Measurements from ENCODE around the gene ZNF736.
"Not testable (repeated sequence)": the region's sequence is repeated elsewhere in the genome, so short reads cannot be mapped to it uniquely, and the experiment has no call there.

The ZNF736 gene

GRCh38 chr7:64314566-64314965 lies 805 bp downstream of the ZNF736 start:
- Histone ChIP-seq H3K4me3 (ENCODE audit: low read depth, low read length) (peak overlapping the region; percentile 59; the same call in 1 of the 2 replicates), H3K27me3 (ENCODE audit: control insufficient read depth, insufficient read depth, low read length) (no peaks in the 10 kb centered on the region), H3K9me3 (ENCODE audit: control insufficient read depth, insufficient read depth, low read depth, low read length) (peaks cover 65% of the 10 kb centered on the region), H3K36me3 (ENCODE audit: control insufficient read depth, insufficient read depth, low read length) (no peaks in the 10 kb centered on the region), H3K9ac (ENCODE audit: low read length) (no peak overlapping the region), H3K27ac (ENCODE audit: low read depth, low read length) (no peak overlapping the region), H3K4me1 (ENCODE audit: control insufficient read depth, insufficient read depth, low read length) (no peaks in the 10 kb centered on the region)

GRCh38 chr7:64316031-64316742 lies 2.4 kb downstream of the ZNF736 start:
- not testable (repeated sequence) for H3K9ac ChIP-seq (ENCODE audit: low read length); H3K27ac ChIP-seq (ENCODE audit: low read depth, low read length); H3K36me3 ChIP-seq (ENCODE audit: control insufficient read depth, insufficient read depth, low read length); H3K4me3 ChIP-seq (ENCODE audit: low read depth, low read length); H3K4me1 ChIP-seq (ENCODE audit: control insufficient read depth, insufficient read depth, low read length); H3K27me3 ChIP-seq (ENCODE audit: control insufficient read depth, insufficient read depth, low read length)
- H3K9me3 ChIP-seq (ENCODE audit: control insufficient read depth, insufficient read depth, low read depth, low read length), result peaks cover 59% of the 10 kb centered on the region

- peaks cover 39% of the 10 kb centered on the region for H3K9me3 ChIP-seq (ENCODE audit: control insufficient read depth, insufficient read depth, low read depth, low read length)
- no peak overlapping the region for H3K27ac ChIP-seq (ENCODE audit: low read depth, low read length)
- no peak overlapping the region for H3K4me3 ChIP-seq (ENCODE audit: low read depth, low read length)
- H3K36me3 ChIP-seq (ENCODE audit: control insufficient read depth, insufficient read depth, low read length), result no peaks in the 10 kb centered on the region
- H3K27me3 ChIP-seq (ENCODE audit: control insufficient read depth, insufficient read depth, low read length), result no peaks in the 10 kb centered on the region
- H3K9ac ChIP-seq (ENCODE audit: low read length), result no peak overlapping the region
- H3K4me1 ChIP-seq (ENCODE audit: control insufficient read depth, insufficient read depth, low read length), result no peaks in the 10 kb centered on the region
Measured at GRCh38 chr7:64320547-64321513, 7.1 kb downstream of the ZNF736 start.

- not testable (repeated sequence) for H3K9ac ChIP-seq (ENCODE audit: low read length); H3K27ac ChIP-seq (ENCODE audit: low read depth, low read length); H3K4me1 ChIP-seq (ENCODE audit: control insufficient read depth, insufficient read depth, low read length); H3K27me3 ChIP-seq (ENCODE audit: control insufficient read depth, insufficient read depth, low read length); H3K36me3 ChIP-seq (ENCODE audit: control insufficient read depth, insufficient read depth, low read length); H3K4me3 ChIP-seq (ENCODE audit: low read depth, low read length)
- peaks cover 37% of the 10 kb centered on the region for H3K9me3 ChIP-seq (ENCODE audit: control insufficient read depth, insufficient read depth, low read depth, low read length)
Measured at GRCh38 chr7:64324166-64324565, 10.4 kb downstream of the ZNF736 start.

- H3K4me1 ChIP-seq (ENCODE audit: control insufficient read depth, insufficient read depth, low read length); H3K36me3 ChIP-seq (ENCODE audit: control insufficient read depth, insufficient read depth, low read length); H3K4me3 ChIP-seq (ENCODE audit: low read depth, low read length); H3K27ac ChIP-seq (ENCODE audit: low read depth, low read length); H3K9ac ChIP-seq (ENCODE audit: low read length); H3K27me3 ChIP-seq (ENCODE audit: control insufficient read depth, insufficient read depth, low read length): not testable (repeated sequence)
- peaks cover 84% of the 10 kb centered on the region for H3K9me3 ChIP-seq (ENCODE audit: control insufficient read depth, insufficient read depth, low read depth, low read length)
Measured at GRCh38 chr7:64348713-64349210, 35.0 kb downstream of the ZNF736 start.

- H3K9me3 ChIP-seq (ENCODE audit: control insufficient read depth, insufficient read depth, low read depth, low read length), result peaks cover 72% of the 10 kb centered on the region
Measured at GRCh38 chr7:64359543-64359942, 45.8 kb downstream of the ZNF736 start.

GRCh38 chr7:64371116-64371515 lies 57.4 kb downstream of the ZNF736 start:
- no peaks in the 10 kb centered on the region for H3K4me1 ChIP-seq (ENCODE audit: control insufficient read depth, insufficient read depth, low read length)
- H3K36me3 ChIP-seq (ENCODE audit: control insufficient read depth, insufficient read depth, low read length), result no peaks in the 10 kb centered on the region
- no peak overlapping the region for H3K9ac ChIP-seq (ENCODE audit: low read length)
- no peak overlapping the region for H3K27ac ChIP-seq (ENCODE audit: low read depth, low read length)
- no peaks in the 10 kb centered on the region for H3K27me3 ChIP-seq (ENCODE audit: control insufficient read depth, insufficient read depth, low read length)
- no peak overlapping the region for H3K4me3 ChIP-seq (ENCODE audit: low read depth, low read length)
- peaks cover 93% of the 10 kb centered on the region for H3K9me3 ChIP-seq (ENCODE audit: control insufficient read depth, insufficient read depth, low read depth, low read length)

More at GRCh38 chr7:64359543-64359942, 45.8 kb downstream of the ZNF736 start:
- H3K4me1 ChIP-seq (ENCODE audit: control insufficient read depth, insufficient read depth, low read length), result no peaks in the 10 kb centered on the region
- H3K4me3 ChIP-seq (ENCODE audit: low read depth, low read length), result no peak overlapping the region
- no peak overlapping the region for H3K9ac ChIP-seq (ENCODE audit: low read length)
- H3K27me3 ChIP-seq (ENCODE audit: control insufficient read depth, insufficient read depth, low read length), result no peaks in the 10 kb centered on the region
- no peaks in the 10 kb centered on the region for H3K36me3 ChIP-seq (ENCODE audit: control insufficient read depth, insufficient read depth, low read length)
- H3K27ac ChIP-seq (ENCODE audit: low read depth, low read length), result no peak overlapping the region

GRCh38 chr7:64373017-64373416 lies 59.3 kb downstream of the ZNF736 start:
- H3K27ac ChIP-seq (ENCODE audit: low read depth, low read length), result no peak overlapping the region
- no peaks in the 10 kb centered on the region for H3K27me3 ChIP-seq (ENCODE audit: control insufficient read depth, insufficient read depth, low read length)
- no peak overlapping the region for H3K4me3 ChIP-seq (ENCODE audit: low read depth, low read length)
- H3K4me1 ChIP-seq (ENCODE audit: control insufficient read depth, insufficient read depth, low read length), result no peaks in the 10 kb centered on the region
- H3K9me3 ChIP-seq (ENCODE audit: control insufficient read depth, insufficient read depth, low read depth, low read length), result peaks cover 96% of the 10 kb centered on the region
- H3K9ac ChIP-seq (ENCODE audit: low read length), result no peak overlapping the region
- H3K36me3 ChIP-seq (ENCODE audit: control insufficient read depth, insufficient read depth, low read length), result no peaks in the 10 kb centered on the region

GRCh38 chr7:64400401-64400800 lies 86.6 kb downstream of the ZNF736 start:
- H3K4me3 ChIP-seq (ENCODE audit: low read depth, low read length), result no peak overlapping the region; the same call in 1 of the 2 replicates
- no peaks in the 10 kb centered on the region for H3K36me3 ChIP-seq (ENCODE audit: control insufficient read depth, insufficient read depth, low read length)
- no peak overlapping the region for H3K27ac ChIP-seq (ENCODE audit: low read depth, low read length)
- H3K4me1 ChIP-seq (ENCODE audit: control insufficient read depth, insufficient read depth, low read length), result no peaks in the 10 kb centered on the region
- no peak overlapping the region for H3K9ac ChIP-seq (ENCODE audit: low read length)
- peaks cover 77% of the 10 kb centered on the region for H3K9me3 ChIP-seq (ENCODE audit: control insufficient read depth, insufficient read depth, low read depth, low read length)
- no peaks in the 10 kb centered on the region for H3K27me3 ChIP-seq (ENCODE audit: control insufficient read depth, insufficient read depth, low read length)

Measured in HUES6 (cell line).